ENCODE measurements around the gene SSX2.
"Not testable (repeated sequence)": the region's sequence is repeated elsewhere in the genome, so short reads cannot be mapped to it uniquely, and the experiment has no call there.

The SSX2 gene, protein sequence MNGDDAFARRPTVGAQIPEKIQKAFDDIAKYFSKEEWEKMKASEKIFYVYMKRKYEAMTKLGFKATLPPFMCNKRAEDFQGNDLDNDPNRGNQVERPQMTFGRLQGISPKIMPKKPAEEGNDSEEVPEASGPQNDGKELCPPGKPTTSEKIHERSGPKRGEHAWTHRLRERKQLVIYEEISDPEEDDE

DNA sequence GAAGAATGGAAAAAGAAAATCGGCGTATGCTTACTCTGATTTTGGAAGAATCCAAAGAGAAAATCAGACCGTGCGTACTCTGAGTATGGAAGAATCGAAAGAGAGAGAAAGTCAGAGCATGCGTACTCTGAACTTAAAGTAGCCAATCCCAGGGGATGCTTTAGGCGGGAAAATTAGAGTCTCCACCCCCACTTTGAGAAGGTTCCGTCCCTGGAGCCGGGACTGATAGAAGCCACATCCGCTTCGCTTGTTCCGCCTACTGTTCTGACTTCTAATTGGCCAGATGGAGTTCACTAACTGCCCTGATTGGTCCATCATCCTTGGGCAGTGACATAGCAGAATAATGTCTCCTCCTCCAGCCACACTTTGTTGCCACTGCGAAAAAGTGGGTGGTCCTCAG is at the start of gene SSX2:
Gene SSX2, minus strand, starts transcription at position 101 of the 400 bp plus-strand sequence. CDS start 1,429 bp downstream, outside the sequence.
- DNase-seq (ENCODE audit: low read depth): not testable (repeated sequence)

DNA sequence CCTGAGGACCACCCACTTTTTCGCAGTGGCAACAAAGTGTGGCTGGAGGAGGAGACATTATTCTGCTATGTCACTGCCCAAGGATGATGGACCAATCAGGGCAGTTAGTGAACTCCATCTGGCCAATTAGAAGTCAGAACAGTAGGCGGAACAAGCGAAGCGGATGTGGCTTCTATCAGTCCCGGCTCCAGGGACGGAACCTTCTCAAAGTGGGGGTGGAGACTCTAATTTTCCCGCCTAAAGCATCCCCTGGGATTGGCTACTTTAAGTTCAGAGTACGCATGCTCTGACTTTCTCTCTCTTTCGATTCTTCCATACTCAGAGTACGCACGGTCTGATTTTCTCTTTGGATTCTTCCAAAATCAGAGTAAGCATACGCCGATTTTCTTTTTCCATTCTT is 44.0 kb upstream of the SSX2 start, which contains the start of gene SSX2B:
Gene SSX2B, plus strand, starts transcription at position 301 of the 400 bp plus-strand sequence. CDS start 1,429 bp downstream, outside the sequence.
- DNase-seq (ENCODE audit: low read depth): not testable (repeated sequence)

DNA sequence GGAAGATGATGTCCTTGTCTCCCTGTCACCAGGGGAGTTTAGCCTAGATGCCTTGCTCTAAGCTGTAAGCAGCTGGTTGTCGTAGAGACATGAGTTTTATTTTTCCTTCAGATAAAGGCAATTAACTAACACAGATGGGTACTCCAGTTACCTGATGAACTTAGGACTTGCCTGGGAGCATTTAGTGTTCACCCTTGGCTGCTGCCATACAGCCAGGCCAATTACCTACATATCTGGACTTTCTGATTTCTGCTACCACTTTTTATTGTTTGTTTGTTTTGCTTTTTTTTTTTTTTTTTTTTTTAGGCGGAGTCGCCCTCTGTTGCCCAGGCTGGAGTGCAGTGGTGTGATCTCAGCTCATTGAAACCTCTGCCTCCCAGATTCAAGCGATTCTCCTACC is 14.9 kb downstream of the SSX2 start:
- DNase-seq (ENCODE audit: low read depth): not testable (repeated sequence)

DNA sequence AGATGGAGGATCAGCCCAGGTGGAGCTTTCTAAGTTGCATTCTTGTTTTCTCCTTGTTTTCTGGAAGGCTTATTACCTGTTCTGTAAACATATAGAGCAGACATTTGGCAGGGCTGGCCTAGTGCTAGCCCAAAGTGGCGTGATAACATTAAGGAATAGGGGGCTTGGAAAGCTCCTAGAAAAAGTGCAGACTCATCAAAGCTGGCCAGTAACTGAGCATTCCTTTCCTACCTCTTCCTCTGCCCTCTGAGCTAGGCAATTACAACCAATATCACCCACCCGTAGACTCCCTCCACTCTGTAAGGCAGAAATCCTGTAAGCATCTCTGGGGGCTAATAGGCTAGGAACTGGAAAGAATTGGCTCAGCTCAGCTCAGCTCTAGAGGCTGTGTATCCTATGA is 44.8 kb downstream of the SSX2 start:
- not testable (repeated sequence) for DNase-seq (ENCODE audit: low read depth)

DNA sequence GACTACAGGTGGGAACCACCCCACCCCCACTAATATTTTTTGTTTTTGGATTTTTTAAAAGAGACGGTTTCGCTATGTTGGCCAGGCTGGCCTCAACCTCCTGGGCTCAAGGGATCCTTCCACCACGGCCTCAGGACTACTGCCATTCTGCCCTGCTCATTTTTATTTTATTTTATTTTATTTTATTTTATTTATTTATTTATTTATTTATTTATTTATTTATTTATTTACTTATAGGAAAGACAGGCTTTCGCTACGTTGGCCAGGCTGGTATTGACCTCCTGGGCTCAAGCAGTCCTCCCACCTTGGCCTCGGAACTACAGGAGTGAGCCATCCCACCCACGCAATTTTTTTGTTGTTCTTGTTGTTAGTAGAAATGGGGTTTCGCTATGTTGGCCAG is 51.5 kb downstream of the SSX2 start:
- not testable (repeated sequence) for DNase-seq (ENCODE audit: low read depth)

DNA sequence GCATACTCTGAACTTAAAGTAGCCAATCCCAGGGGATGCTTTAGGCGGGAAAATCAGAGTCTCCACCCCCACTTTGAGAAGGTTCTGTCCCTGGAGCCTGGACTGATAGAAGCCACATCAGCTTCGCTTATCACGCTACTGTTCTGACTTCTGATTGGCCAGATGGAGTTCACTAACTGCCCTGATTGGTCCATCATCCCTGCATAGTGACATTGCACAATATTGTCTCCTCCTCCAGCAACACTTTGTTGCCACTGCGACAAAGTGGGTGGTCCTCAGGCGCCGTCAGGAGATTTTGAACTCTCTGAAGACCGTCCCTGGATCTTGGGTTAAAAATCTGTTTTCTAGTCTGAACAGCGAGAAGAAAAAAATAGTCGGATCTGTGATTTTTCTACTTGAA is 52.2 kb downstream of the SSX2 start, which contains the start of gene SSX7:
Gene SSX7, minus strand, starts transcription at position 101 of the 400 bp plus-strand sequence. CDS start 1,428 bp downstream, outside the sequence.
- DNase-seq (ENCODE audit: low read depth): not testable (repeated sequence)

DNA sequence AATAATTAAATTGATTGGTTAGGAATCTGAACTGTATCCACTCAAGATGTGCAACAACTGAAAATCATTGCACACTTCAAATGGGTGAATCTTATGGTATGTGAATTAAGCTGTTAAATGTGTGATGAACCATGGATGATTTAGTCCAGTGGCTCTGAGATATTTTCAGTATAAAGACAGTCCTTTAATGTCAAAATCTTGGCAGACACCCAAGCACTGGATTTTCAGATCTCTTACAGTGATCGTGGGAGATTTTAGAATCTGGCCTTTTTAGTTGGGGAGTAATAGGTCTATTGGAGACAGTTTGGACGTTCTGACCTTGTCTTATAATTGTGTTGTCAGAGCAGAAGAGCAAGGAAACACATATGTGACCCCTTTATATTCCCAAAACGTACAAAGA is 56.3 kb downstream of the SSX2 start:
- not testable (repeated sequence) for DNase-seq (ENCODE audit: low read depth)

DNA sequence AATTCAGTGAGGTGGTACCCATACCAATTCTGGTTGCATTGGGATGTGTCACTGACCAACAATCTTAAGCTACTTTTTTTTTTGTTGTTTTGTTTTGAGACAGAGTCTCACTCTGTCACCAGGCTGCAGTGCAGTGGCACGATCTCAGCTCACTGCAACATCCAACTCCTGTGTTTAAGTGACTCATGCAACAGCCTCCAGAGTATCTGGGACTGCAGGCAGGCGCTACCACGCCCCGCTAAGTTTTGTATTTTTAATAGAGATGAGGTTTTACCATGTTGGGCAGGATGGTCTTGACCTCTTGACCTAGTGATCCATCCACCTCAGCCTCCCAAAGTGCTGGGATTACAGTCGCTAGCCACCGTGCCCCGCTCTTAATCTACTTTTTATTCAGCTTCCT is 58.0 kb downstream of the SSX2 start:
- not testable (repeated sequence) for DNase-seq (ENCODE audit: low read depth)

All from stimulated activated CD8-positive, alpha-beta memory T cell treated with anti-CD3 and anti-CD28 coated beads, Interleukin-12 subunit alpha, Interleukin-12 subunit beta, amount 100 ng/mL, for 4 hours (primary cell).